GM18870 (cell line): Measurements from ENCODE around the gene POLE.
"Not testable (repeated sequence)": the region's sequence is repeated elsewhere in the genome, so short reads cannot be mapped to it uniquely, and the experiment has no call there.

Experiments used
- ATAC-seq: cut with Tn5 transposase; IDR thresholded peaks from one replicate; pipeline ENCODE4 v1.9.1; 2021; ENCODE audit warnings: moderate library complexity; ENCODE audit not compliant: unreplicated experiment

POLE gene

GRCh38 chr12:132719141-132719953, 32.2 kb upstream of the POLE start:
- no peak for ATAC-seq

GRCh38 chr12:132718644-132719043, 31.5 kb upstream of the POLE start:
- no peak for ATAC-seq

GRCh38 chr12:132717531-132718387, 30.6 kb upstream of the POLE start:
- ATAC-seq: no peak

GRCh38 chr12:132717011-132717410, 29.9 kb upstream of the POLE start:
- ATAC-seq: no peak

- no peak for ATAC-seq
Observed at GRCh38 chr12:132716356-132716755, 29.2 kb upstream of the POLE start.

GRCh38 chr12:132715874-132716273, 28.7 kb upstream of the POLE start:
- no peak for ATAC-seq

- no peak for ATAC-seq
Observed at GRCh38 chr12:132713123-132713522, 26.0 kb upstream of the POLE start.

GRCh38 chr12:132711080-132711843, 24.1 kb upstream of the POLE start:
- no peak for ATAC-seq

- ATAC-seq: peak; percentile 64
Observed at GRCh38 chr12:132710405-132711079, 23.4 kb upstream of the POLE start, which contains the start of gene PGAM5. Gene PGAM5, plus strand, starts transcription at chr12:132710842. Its CDS starts 35 bp downstream, at chr12:132710877.

GRCh38 chr12:132710043-132710404, 22.9 kb upstream of the POLE start:
- peak; percentile 30 for ATAC-seq

- no peak for ATAC-seq
Observed at GRCh38 chr12:132708150-132708549, 21.0 kb upstream of the POLE start.

- no peak for ATAC-seq
Observed at GRCh38 chr12:132707241-132707640, 20.1 kb upstream of the POLE start.

GRCh38 chr12:132703641-132704040, 16.5 kb upstream of the POLE start:
- no peak for ATAC-seq

- no peak for ATAC-seq
Observed at GRCh38 chr12:132702640-132703039, 15.5 kb upstream of the POLE start.

- ATAC-seq: no peak
Observed at GRCh38 chr12:132700212-132700822, 13.2 kb upstream of the POLE start.

- ATAC-seq: no peak
Observed at GRCh38 chr12:132698341-132698740, 11.2 kb upstream of the POLE start.

- no peak for ATAC-seq
Observed at GRCh38 chr12:132695431-132695830, 8.3 kb upstream of the POLE start.

GRCh38 chr12:132694888-132695287, 7.7 kb upstream of the POLE start:
- ATAC-seq: not testable (repeated sequence)

- ATAC-seq: not testable (repeated sequence)
Observed at GRCh38 chr12:132692030-132692429, 4.9 kb upstream of the POLE start.

- ATAC-seq: no peak
Observed at GRCh38 chr12:132690112-132690511, 3.0 kb upstream of the POLE start.
